HCT116 (cell line): ENCODE data around the gene SGCA. TPM values are rescaled to one million over a fixed set of nuclear protein-coding genes. Genes with fewer than 3 reads are reported as not detected.

ENCODE experiments used
- ATAC-seq: fragments of 200-7000 bp; cut with Tn5 transposase; 2 replicates; pipeline ENCODE4 v1.9.1; 2020; ENCODE audit warnings: mild to moderate bottlenecking, moderate library complexity
- BruUV-seq: library from RNA; stranded (reverse); fragments of 400-500 nt; replicated peaks from 2 replicates; lab custom pipeline; 2021; lab: Mats Ljungman, UMichigan
- CTCF ChIA-PET: fragments of 300-600 bp; sonication (Branson Sonifier 250); formaldehyde crosslinking; loops from one replicate; lab custom pipeline; 2021; ENCODE audit warnings: antibody characterized with exemption; lab: Charles Lee
- POLR2A ChIA-PET: fragments of 300-600, 350-600 bp; sonication (Branson Sonifier 250); formaldehyde crosslinking; loops from one replicate; lab custom pipeline; 2021; ENCODE audit warnings: antibody characterized with exemption; lab: Charles Lee
- RAD21 ChIA-PET, 2 experiments: fragments of 300-600 bp; sonication (Branson Sonifier 250); formaldehyde crosslinking; loops; one replicate each; lab custom pipeline; 2023; ENCODE audit warnings: low total read pairs in 2 of 2; ENCODE audit not compliant: uncharacterized antibody in 2 of 2, unreplicated experiment in 2 of 2, low non-redundant PET in 1 of 2; lab: Charles Lee
- DNase-seq: peaks from one replicate; pipeline ENCODE4 v3.0.0-alpha.2; 2010; ENCODE audit warnings: low read depth, low spot score
- H2AFZ ChIP-seq: fragments of 200-600 bp; shearing (Covaris generic), sonication (generic); 2 replicates; pipeline ENCODE4 v1.6.1; 2017; ENCODE audit warnings: low read depth, mixed run types, mixed read lengths, antibody characterized with exemption, low read length; ENCODE audit not compliant: poor library complexity, severe bottlenecking
- H3K27ac ChIP-seq: 2 replicates; pipeline ENCODE4 v1.5.1; 2012; ENCODE audit warnings: low read depth, low read length
- H3K27me3 ChIP-seq: fragments of 200-600 bp; sonication (generic); 2 replicates; pipeline ENCODE4 v1.6.1; 2016; ENCODE audit warnings: mixed run types, low read length, mixed read lengths; ENCODE audit not compliant: insufficient read depth
- H3K36me3 ChIP-seq, 2 experiments: fragments of 200-500 bp in 1 of 2; fragments of 200-600 bp in 1 of 2; sonication (Bioruptor generic) in 1 of 2; sonication (generic) in 1 of 2; 2 replicates each; pipeline versions ENCODE4 v1.5.1 to v1.6.1; 2014 to 2016; ENCODE audit warnings: low read length in 2 of 2, inconsistent platforms in 1 of 2, mixed read lengths in 1 of 2, mixed run types in 1 of 2; ENCODE audit not compliant: insufficient read depth in 2 of 2, control insufficient read depth in 1 of 2
- H3K4me1 ChIP-seq, 2 experiments: fragments of 200-600 bp in 1 of 2; sonication (generic) in 1 of 2; 2 replicates each; pipeline versions ENCODE4 v1.5.1 to v1.6.1; 2012 to 2017; ENCODE audit warnings: low read length in 2 of 2, inconsistent platforms in 1 of 2, mild to moderate bottlenecking in 1 of 2, mixed read lengths in 1 of 2, mixed run types in 1 of 2, moderate library complexity in 1 of 2; ENCODE audit not compliant: insufficient read depth in 2 of 2, control insufficient read depth in 1 of 2
- H3K4me2 ChIP-seq: fragments of 200-600 bp; sonication (generic); 2 replicates; pipeline ENCODE4 v1.6.1; 2017; ENCODE audit warnings: mixed run types, low read length, mixed read lengths
- H3K4me3 ChIP-seq, 2 experiments: fragments of 200-600 bp in 1 of 2; sonication (generic) in 1 of 2; replicated peaks in 1 of 2; 2 replicates each; pipeline ENCODE4 v1.5.1; 2011 to 2016; ENCODE audit warnings: low read length in 2 of 2, control low read depth in 1 of 2, low read depth in 1 of 2, mild to moderate bottlenecking in 1 of 2, mixed read lengths in 1 of 2, mixed run types in 1 of 2
- H3K79me2 ChIP-seq: fragments of 200-600 bp; sonication (generic); 2 replicates; pipeline ENCODE4 v1.6.1; 2017; ENCODE audit warnings: mild to moderate bottlenecking, mixed run types, low read length, moderate library complexity, mixed read lengths; ENCODE audit not compliant: insufficient read depth
- H3K9ac ChIP-seq: fragments of 200-600 bp; sonication (generic); 2 replicates; pipeline ENCODE4 v1.6.1; 2016; ENCODE audit warnings: low read length, mixed read lengths
- H3K9me2 ChIP-seq: fragments of 200-600 bp; sonication (generic), shearing (Covaris generic); 2 replicates; pipeline ENCODE4 v1.6.1; 2017; ENCODE audit warnings: mixed run types, mild to moderate bottlenecking, moderate library complexity; ENCODE audit not compliant: insufficient read depth
- H3K9me3 ChIP-seq, 2 experiments: fragments of 200-500 bp in 1 of 2; fragments of 200-600 bp in 1 of 2; sonication (Bioruptor generic) in 1 of 2; sonication (generic) in 1 of 2; 2 replicates each; pipeline ENCODE4 v1.6.1; 2014 to 2017; ENCODE audit warnings: low read length in 2 of 2, mixed read lengths in 2 of 2, inconsistent platforms in 1 of 2, low read depth in 1 of 2, mild to moderate bottlenecking in 1 of 2, mixed run types in 1 of 2, moderate library complexity in 1 of 2; ENCODE audit not compliant: control insufficient read depth in 1 of 2, insufficient read depth in 1 of 2
- H4K20me1 ChIP-seq: fragments of 200-600 bp; sonication (generic), shearing (Covaris generic); 2 replicates; pipeline ENCODE4 v1.6.1; 2017; ENCODE audit warnings: mixed run types, mild to moderate bottlenecking, moderate library complexity; ENCODE audit not compliant: insufficient read depth
- ATF3 ChIP-seq: IDR thresholded peaks from 2 replicates; pipeline ENCODE4 v1.6.1; 2012
- CEBPB ChIP-seq: IDR thresholded peaks from 2 replicates; pipeline ENCODE4 v1.6.1; 2012; ENCODE audit warnings: low read depth
- CTCF ChIP-seq, 3 experiments: fragments of 200-600 bp in 1 of 3; sonication (generic) in 1 of 3; IDR thresholded peaks in 2 of 3; conservative IDR thresholded peaks in 1 of 3; 2 replicates each; pipeline ENCODE4 v1.5.1; 2012 to 2017; ENCODE audit warnings: low read depth in 2 of 3, low read length in 2 of 3, antibody characterized with exemption in 1 of 3, borderline replicate concordance in 1 of 3, control low read depth in 1 of 3, mild to moderate bottlenecking in 1 of 3, mixed read lengths in 1 of 3, mixed run types in 1 of 3, moderate library complexity in 1 of 3; ENCODE audit not compliant: insufficient read depth in 1 of 3
- EGR1 ChIP-seq: IDR thresholded peaks from 2 replicates; pipeline ENCODE4 v1.6.1; 2012; ENCODE audit warnings: low read depth
- ELF1 ChIP-seq: IDR thresholded peaks from 2 replicates; pipeline ENCODE4 v1.6.1; 2012; ENCODE audit warnings: low read depth, borderline replicate concordance
- EZH2 ChIP-seq: fragments of 200-600 bp; sonication (generic); IDR thresholded peaks from 2 replicates; pipeline ENCODE4 v1.6.1; 2017; ENCODE audit warnings: antibody characterized with exemption, mixed run types
- EZH2phosphoT487 ChIP-seq: fragments of 200-600 bp; IDR thresholded peaks from 2 replicates; pipeline ENCODE4 v1.6.1; 2018; ENCODE audit warnings: antibody characterized with exemption, borderline replicate concordance
- FOSL1 ChIP-seq: IDR thresholded peaks from 2 replicates; pipeline ENCODE4 v1.6.1; 2012; ENCODE audit warnings: low read depth
- JUND ChIP-seq: IDR thresholded peaks from 2 replicates; pipeline ENCODE4 v1.6.1; 2012
- POLR2A ChIP-seq: IDR thresholded peaks from 2 replicates; pipeline ENCODE4 v1.7.0; 2011; ENCODE audit warnings: borderline replicate concordance; ENCODE audit not compliant: insufficient read depth, insufficient read length; ENCODE audit errors: extremely low read depth
- POLR2AphosphoS5 ChIP-seq: IDR thresholded peaks from 2 replicates; pipeline ENCODE4 v1.6.1; 2011; ENCODE audit warnings: mild to moderate bottlenecking, low read depth, low read length, moderate library complexity
- SIN3A ChIP-seq: IDR thresholded peaks from 2 replicates; pipeline ENCODE4 v1.6.1; 2012; ENCODE audit warnings: low read depth
- SP1 ChIP-seq: IDR thresholded peaks from 2 replicates; pipeline ENCODE4 v1.6.1; 2012; ENCODE audit warnings: low read depth
- SRF ChIP-seq: IDR thresholded peaks from 2 replicates; pipeline ENCODE4 v1.6.1; 2012; ENCODE audit warnings: low read depth
- YY1 ChIP-seq: IDR thresholded peaks from 2 replicates; pipeline ENCODE4 v1.6.1; 2011; ENCODE audit warnings: low read length, low read depth, moderate library complexity, mild to moderate bottlenecking; ENCODE audit not compliant: insufficient replicate concordance; ENCODE audit errors: extremely low read depth
- ZFX ChIP-seq: fragments of 450-650 bp; IDR thresholded peaks from 2 replicates; pipeline ENCODE4 v1.6.1; 2017
- ZNF274 ChIP-seq: fragments of 200-500 bp; sonication (Bioruptor generic); IDR thresholded peaks from 2 replicates; pipeline ENCODE4 v1.6.1; 2014; ENCODE audit warnings: mild to moderate bottlenecking, low read depth, low read length, inconsistent platforms
- intact Hi-C: fragments of 100-400 bp; cut with micrococcal nuclease; formaldehyde crosslinking; loops from 2 replicates; pipeline ENCODE4 v1.10.0; 2022
- total RNA-seq: library from RNA; stranded (reverse); gene quantifications from one replicate; pipeline ENCODE4 v1.2.1, GENCODE V29; 2021; ENCODE audit not compliant: unreplicated experiment
- TF ChIP-seq, protein P1 (sequence below): IDR thresholded peaks from 2 replicates; pipeline ENCODE4 v1.6.1; 2012

Gene SGCA
- total RNA-seq, 1 experiment from 2014 or later: 0.37 TPM

- DNase-seq: no peak
- Histone ChIP-seq H4K20me1 (peaks cover 4% of the 10 kb centered on the region; the same call in 1 of the 2 replicates), H3K36me3 (peaks cover 55 to 63% of the 10 kb centered on the region in 2 experiments), H2AFZ (no peak overlapping the region), H3K27me3 (no peaks in the 10 kb centered on the region), H3K27ac (no peak overlapping the region; the same call in 1 of the 2 replicates)
- CTCF ChIA-PET: interaction anchor here (1.4 to 1.6 kb wide), 2 partner anchors 12 to 14 kb away, joined by 3 to 5 read pairs; no protein-coding TSS in a partner anchor
- BruUV-seq: no TSS peak
- TF ChIP-seq SP1 (no peak), CEBPB (no peak), POLR2AphosphoS5 (no peak), POLR2A (no peak), ATF3 (no peak), SIN3A (no peak), ELF1 (no peak), ZNF274 (no peak), CTCF (IDR thresholded peaks at IDR 0.05 in 2 of 3, conservative IDR thresholded peaks at IDR 0.05 in 1 of 3; ENCODE audit: borderline replicate concordance in 1 of 3, insufficient read depth in 1 of 3, low read depth in 2 of 3, low read length in 2 of 3) (no peak), EGR1 (no peak), YY1 (no peak), JUND (no peak), EZH2 (no peak), ZFX (no peak), EZH2phosphoT487 (no peak), FOSL1 (no peak), SRF (no peak)
- TF ChIP-seq, protein P1, sequence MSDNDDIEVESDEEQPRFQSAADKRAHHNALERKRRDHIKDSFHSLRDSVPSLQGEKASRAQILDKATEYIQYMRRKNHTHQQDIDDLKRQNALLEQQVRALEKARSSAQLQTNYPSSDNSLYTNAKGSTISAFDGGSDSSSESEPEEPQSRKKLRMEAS: no peak
- TF ChIP-seq, all 23 proteins: peak for 0
- no peak overlapping the region for H3K4me3 ChIP-seq
- H3K9me3 ChIP-seq: no peaks in the 10 kb centered on the region
- intact Hi-C loops: no loop called here
- H3K4me2 ChIP-seq: no peak overlapping the region
- H3K79me2 ChIP-seq: peaks cover 20% of the 10 kb centered on the region; the same call in 1 of the 2 replicates
- RAD21 ChIA-PET: no interaction called here
- no peaks in the 10 kb centered on the region for H3K9me2 ChIP-seq
- POLR2A ChIA-PET: no interaction called here
- H3K4me1 ChIP-seq: peaks cover 12 to 31% of the 10 kb centered on the region in 2 experiments
- ATAC-seq: no peak
- H3K9ac ChIP-seq: no peak overlapping the region
Measured at GRCh38 chr17:50135316-50136095, 30.3 kb upstream of the SGCA start.
